ENCODE results near the gene CXorf49.
"Not testable (repeated sequence)": the region's sequence is repeated elsewhere in the genome, so short reads cannot be mapped to it uniquely, and the experiment has no call there.

CXorf49 gene

DNA sequence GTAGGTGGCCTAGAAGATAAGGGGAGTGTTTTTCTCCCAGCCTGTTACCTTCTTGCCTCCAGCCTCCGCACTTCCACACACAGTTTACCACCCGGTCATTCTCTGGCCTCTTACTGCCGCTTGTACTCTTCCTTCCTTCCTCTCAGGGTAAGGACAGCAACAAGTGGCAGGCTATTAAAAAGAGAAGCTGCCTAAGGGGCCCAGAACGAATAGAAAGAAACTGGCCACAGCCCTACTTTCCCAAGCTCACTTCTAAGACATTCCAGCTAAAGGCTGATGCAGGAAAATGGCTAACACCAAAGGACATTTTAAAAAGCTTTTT, 19.1 kb downstream of the CXorf49 start:
- H4K91ac ChIP-seq (ENCODE audit: low read depth, low read length, poor library complexity); H2BK120ac ChIP-seq (ENCODE audit: low read depth, low read length); H2BK15ac ChIP-seq (ENCODE audit: low read length); H3K36me3 ChIP-seq (replicated peaks in 1 of 2; ENCODE audit: control insufficient read depth in 2 of 2, insufficient read depth in 2 of 2, low read length in 2 of 2); H3K4ac ChIP-seq (ENCODE audit: low read length); H3K27ac ChIP-seq (replicated peaks; ENCODE audit: low read length); H2BK12ac ChIP-seq (ENCODE audit: low read length); H3K4me2 ChIP-seq (ENCODE audit: insufficient read depth, low read length, poor library complexity, severe bottlenecking); H2AK5ac ChIP-seq (ENCODE audit: low read depth, low read length); H3K27me3 ChIP-seq (ENCODE audit: control insufficient read depth in 3 of 3, insufficient read depth in 3 of 3, low read depth in 1 of 3, low read length in 3 of 3); H3K79me1 ChIP-seq (ENCODE audit: low read depth, low read length); H2BK5ac ChIP-seq (ENCODE audit: low read length); H3K4me3 ChIP-seq (ENCODE audit: low read length in 2 of 2); H3K9ac ChIP-seq (ENCODE audit: low read depth, low read length, poor library complexity); H3K9me3 ChIP-seq (replicated peaks in 1 of 2; ENCODE audit: control insufficient read depth in 2 of 2, insufficient read depth in 1 of 2, low read depth in 1 of 2, low read length in 2 of 2); H4K8ac ChIP-seq (ENCODE audit: low read depth, low read length); H3K18ac ChIP-seq (ENCODE audit: low read length); H3K14ac ChIP-seq (ENCODE audit: low read length); H2AFZ ChIP-seq (ENCODE audit: low read length); DNase-seq (ENCODE audit: low spot score); H3K4me1 ChIP-seq (ENCODE audit: control insufficient read depth in 2 of 2, insufficient read depth in 1 of 2, low read depth in 1 of 2, low read length in 2 of 2); H3K23ac ChIP-seq (ENCODE audit: low read depth, low read length, poor library complexity): not testable (repeated sequence)
- no CpG with 5 or more reads among the region's 4 CpGs for WGBS, 2 donors (ENCODE audit: extremely low coverage in 2 of 2, insufficient read length in 2 of 2, insufficient replicate concordance in 1 of 2)

DNA sequence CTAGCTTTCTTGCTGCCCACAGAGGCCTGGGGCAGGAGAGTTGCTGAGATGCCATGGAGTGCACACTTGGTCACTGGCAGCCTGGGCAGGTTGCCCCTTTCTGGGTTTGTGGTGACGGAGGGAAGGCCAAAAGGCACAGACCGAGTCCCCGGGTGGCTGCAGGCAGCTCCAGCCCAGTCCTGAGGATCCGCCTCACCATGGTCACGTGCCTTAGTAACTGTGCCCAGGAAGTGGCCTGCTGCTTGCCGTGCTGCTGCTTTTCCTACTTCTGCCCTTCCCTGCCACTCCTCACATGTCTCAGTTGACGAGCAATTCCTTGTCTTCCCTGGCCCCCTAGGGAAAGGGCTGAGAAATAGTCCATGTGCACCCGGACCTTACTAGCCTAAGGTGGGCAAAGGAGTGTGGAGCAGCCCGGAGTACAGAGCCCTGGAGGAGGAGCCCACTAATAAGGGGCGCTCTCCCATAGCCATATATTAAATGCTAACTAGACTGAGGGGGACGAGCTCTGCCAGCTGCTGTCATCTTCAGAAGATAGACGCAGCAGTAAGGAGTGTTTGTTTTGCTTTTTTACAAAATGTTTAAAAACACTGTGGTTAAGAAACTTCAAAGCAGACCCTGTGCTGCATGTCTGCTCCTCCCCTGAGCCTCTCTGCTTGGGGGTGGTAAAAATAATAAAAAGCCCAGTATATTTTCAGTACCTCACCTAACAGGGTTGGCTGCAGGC, 19.6 kb downstream of the CXorf49 start:
- H2BK12ac ChIP-seq (ENCODE audit: low read length); H3K9me3 ChIP-seq (replicated peaks in 1 of 2; ENCODE audit: control insufficient read depth in 2 of 2, insufficient read depth in 1 of 2, low read depth in 1 of 2, low read length in 2 of 2); H3K36me3 ChIP-seq (replicated peaks in 1 of 2; ENCODE audit: control insufficient read depth in 2 of 2, insufficient read depth in 2 of 2, low read length in 2 of 2); H2BK120ac ChIP-seq (ENCODE audit: low read depth, low read length); H3K4ac ChIP-seq (ENCODE audit: low read length); H3K27me3 ChIP-seq (ENCODE audit: control insufficient read depth in 3 of 3, insufficient read depth in 3 of 3, low read depth in 1 of 3, low read length in 3 of 3); DNase-seq (ENCODE audit: low spot score); H3K4me3 ChIP-seq (ENCODE audit: low read length in 2 of 2); H2AFZ ChIP-seq (ENCODE audit: low read length); H3K9ac ChIP-seq (ENCODE audit: low read depth, low read length, poor library complexity); H2AK5ac ChIP-seq (ENCODE audit: low read depth, low read length); H4K8ac ChIP-seq (ENCODE audit: low read depth, low read length); H3K4me1 ChIP-seq (ENCODE audit: control insufficient read depth in 2 of 2, insufficient read depth in 1 of 2, low read depth in 1 of 2, low read length in 2 of 2); H3K79me1 ChIP-seq (ENCODE audit: low read depth, low read length); H2BK5ac ChIP-seq (ENCODE audit: low read length); H2BK15ac ChIP-seq (ENCODE audit: low read length); H3K14ac ChIP-seq (ENCODE audit: low read length); H3K18ac ChIP-seq (ENCODE audit: low read length); H3K27ac ChIP-seq (replicated peaks; ENCODE audit: low read length); H4K91ac ChIP-seq (ENCODE audit: low read depth, low read length, poor library complexity); H3K23ac ChIP-seq (ENCODE audit: low read depth, low read length, poor library complexity); H3K4me2 ChIP-seq (ENCODE audit: insufficient read depth, low read length, poor library complexity, severe bottlenecking): not testable (repeated sequence)
- WGBS, 2 donors (ENCODE audit: extremely low coverage in 2 of 2, insufficient read length in 2 of 2, insufficient replicate concordance in 1 of 2) = no CpG with 5 or more reads among the region's 12 CpGs

DNA sequence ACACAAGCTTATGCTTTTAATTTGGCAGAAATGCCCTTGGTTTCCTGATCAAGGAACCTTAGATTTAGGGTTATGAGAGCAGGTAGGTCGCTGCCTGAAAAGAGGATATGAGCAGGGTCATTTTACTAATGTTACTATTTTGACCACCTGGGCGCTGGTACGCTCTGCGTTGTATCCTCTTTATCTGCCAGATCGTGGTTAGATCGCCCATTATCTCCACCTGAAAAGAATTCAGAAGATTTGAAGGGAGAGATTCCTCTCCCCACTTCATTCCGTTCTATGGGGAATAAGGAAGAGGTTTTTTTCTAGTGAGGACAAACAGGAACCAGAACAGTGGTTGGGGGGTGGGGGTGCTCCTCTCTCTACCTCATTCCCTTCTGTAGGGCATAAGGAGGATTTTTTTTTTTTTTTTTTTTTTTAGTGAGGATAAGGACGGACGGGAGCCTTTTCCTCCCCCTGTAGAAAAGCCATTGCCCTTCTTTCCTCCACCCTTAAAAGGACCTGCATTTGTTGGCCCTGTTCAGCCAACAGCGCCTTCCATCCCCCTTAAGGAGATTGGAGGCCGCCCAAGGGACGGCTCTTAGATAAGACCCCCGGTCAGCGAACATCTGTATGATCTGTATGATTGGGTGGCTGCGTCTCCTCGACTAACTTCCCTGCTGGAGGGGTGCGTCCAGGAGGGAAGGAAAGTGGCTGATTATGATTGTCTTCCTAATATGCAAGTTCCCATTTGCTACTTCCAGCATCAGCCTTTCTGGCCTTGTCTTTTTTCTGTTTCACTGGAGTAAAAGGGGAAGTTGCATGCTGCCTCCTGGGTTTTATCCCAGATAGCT, 20.4 kb downstream of the CXorf49 start:
- not testable (repeated sequence) for H3K4me2 ChIP-seq (ENCODE audit: insufficient read depth, low read length, poor library complexity, severe bottlenecking); H4K8ac ChIP-seq (ENCODE audit: low read depth, low read length); H2BK120ac ChIP-seq (ENCODE audit: low read depth, low read length); H3K9me3 ChIP-seq (replicated peaks in 1 of 2; ENCODE audit: control insufficient read depth in 2 of 2, insufficient read depth in 1 of 2, low read depth in 1 of 2, low read length in 2 of 2); H3K36me3 ChIP-seq (replicated peaks in 1 of 2; ENCODE audit: control insufficient read depth in 2 of 2, insufficient read depth in 2 of 2, low read length in 2 of 2); H3K27me3 ChIP-seq (ENCODE audit: control insufficient read depth in 3 of 3, insufficient read depth in 3 of 3, low read depth in 1 of 3, low read length in 3 of 3); H3K18ac ChIP-seq (ENCODE audit: low read length); H3K79me1 ChIP-seq (ENCODE audit: low read depth, low read length); DNase-seq (ENCODE audit: low spot score); H3K23ac ChIP-seq (ENCODE audit: low read depth, low read length, poor library complexity); H4K91ac ChIP-seq (ENCODE audit: low read depth, low read length, poor library complexity); H2AFZ ChIP-seq (ENCODE audit: low read length); H3K4me1 ChIP-seq (ENCODE audit: control insufficient read depth in 2 of 2, insufficient read depth in 1 of 2, low read depth in 1 of 2, low read length in 2 of 2); H2AK5ac ChIP-seq (ENCODE audit: low read depth, low read length); H2BK5ac ChIP-seq (ENCODE audit: low read length); H2BK12ac ChIP-seq (ENCODE audit: low read length); H3K4me3 ChIP-seq (ENCODE audit: low read length in 2 of 2); H3K14ac ChIP-seq (ENCODE audit: low read length); H3K9ac ChIP-seq (ENCODE audit: low read depth, low read length, poor library complexity); H3K4ac ChIP-seq (ENCODE audit: low read length); H3K27ac ChIP-seq (replicated peaks; ENCODE audit: low read length); H2BK15ac ChIP-seq (ENCODE audit: low read length)
- no CpG with 5 or more reads among the region's 17 CpGs for WGBS, 2 donors (ENCODE audit: extremely low coverage in 2 of 2, insufficient read length in 2 of 2, insufficient replicate concordance in 1 of 2)

DNA sequence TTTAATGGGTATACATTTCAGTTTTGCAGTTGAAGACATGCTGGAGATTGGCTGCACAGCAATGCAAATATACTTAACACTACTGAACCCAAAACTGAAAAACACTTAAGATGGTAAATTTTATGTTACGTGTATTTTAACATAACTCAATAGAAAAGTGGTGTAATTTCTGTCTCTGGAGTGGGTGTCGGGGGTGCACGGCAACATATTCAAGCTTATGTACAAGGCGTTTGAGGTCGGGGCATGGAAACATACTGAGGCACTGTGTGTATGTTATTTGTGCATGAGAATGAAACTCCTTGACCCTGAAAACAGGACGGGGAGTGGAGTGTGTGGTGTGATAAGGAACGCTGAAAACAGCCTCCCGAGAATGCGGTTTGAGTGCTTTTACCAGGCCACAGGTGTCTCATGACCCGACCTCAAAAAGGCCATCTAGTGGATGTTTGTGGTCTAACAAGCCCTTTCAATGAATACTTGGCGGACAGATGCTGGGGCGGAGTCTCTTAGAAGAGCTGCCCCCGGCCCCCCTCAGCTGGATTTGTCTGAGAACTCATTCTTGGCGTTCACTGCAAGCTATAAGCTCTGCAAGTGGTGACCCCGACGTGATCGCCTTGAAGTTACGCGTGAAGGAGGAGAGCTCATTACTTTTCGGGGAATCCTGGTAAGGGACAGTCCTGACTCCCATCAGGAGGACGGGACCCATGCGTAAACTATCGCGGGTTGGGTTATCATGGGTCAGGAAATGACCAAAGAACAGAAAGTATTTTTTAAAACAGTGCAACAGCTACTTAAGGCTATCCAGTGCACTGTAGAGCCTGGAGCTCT, 21.2 kb downstream of the CXorf49 start:
- H3K4me1 ChIP-seq (ENCODE audit: control insufficient read depth in 2 of 2, insufficient read depth in 1 of 2, low read depth in 1 of 2, low read length in 2 of 2); H3K36me3 ChIP-seq (replicated peaks in 1 of 2; ENCODE audit: control insufficient read depth in 2 of 2, insufficient read depth in 2 of 2, low read length in 2 of 2); H3K4me2 ChIP-seq (ENCODE audit: insufficient read depth, low read length, poor library complexity, severe bottlenecking); H3K4ac ChIP-seq (ENCODE audit: low read length); H2BK5ac ChIP-seq (ENCODE audit: low read length); DNase-seq (ENCODE audit: low spot score); H4K91ac ChIP-seq (ENCODE audit: low read depth, low read length, poor library complexity); H3K27ac ChIP-seq (replicated peaks; ENCODE audit: low read length); H3K27me3 ChIP-seq (ENCODE audit: control insufficient read depth in 3 of 3, insufficient read depth in 3 of 3, low read depth in 1 of 3, low read length in 3 of 3); H2BK120ac ChIP-seq (ENCODE audit: low read depth, low read length); H3K79me1 ChIP-seq (ENCODE audit: low read depth, low read length); H2BK15ac ChIP-seq (ENCODE audit: low read length); H4K8ac ChIP-seq (ENCODE audit: low read depth, low read length); H3K4me3 ChIP-seq (ENCODE audit: low read length in 2 of 2); H3K14ac ChIP-seq (ENCODE audit: low read length); H2AK5ac ChIP-seq (ENCODE audit: low read depth, low read length); H3K18ac ChIP-seq (ENCODE audit: low read length); H3K9me3 ChIP-seq (replicated peaks in 1 of 2; ENCODE audit: control insufficient read depth in 2 of 2, insufficient read depth in 1 of 2, low read depth in 1 of 2, low read length in 2 of 2); H2AFZ ChIP-seq (ENCODE audit: low read length); H3K9ac ChIP-seq (ENCODE audit: low read depth, low read length, poor library complexity); H3K23ac ChIP-seq (ENCODE audit: low read depth, low read length, poor library complexity); H2BK12ac ChIP-seq (ENCODE audit: low read length): not testable (repeated sequence)
- WGBS, 2 donors (ENCODE audit: extremely low coverage in 2 of 2, insufficient read length in 2 of 2, insufficient replicate concordance in 1 of 2) = no CpG with 5 or more reads among the region's 24 CpGs

Data from neuronal stem cell (in vitro differentiated cells).